ENCODE results near the gene IRF5. TPM values are rescaled to one million over a fixed set of nuclear protein-coding genes. Genes with fewer than 3 reads are reported as not detected.

Gene IRF5, protein sequence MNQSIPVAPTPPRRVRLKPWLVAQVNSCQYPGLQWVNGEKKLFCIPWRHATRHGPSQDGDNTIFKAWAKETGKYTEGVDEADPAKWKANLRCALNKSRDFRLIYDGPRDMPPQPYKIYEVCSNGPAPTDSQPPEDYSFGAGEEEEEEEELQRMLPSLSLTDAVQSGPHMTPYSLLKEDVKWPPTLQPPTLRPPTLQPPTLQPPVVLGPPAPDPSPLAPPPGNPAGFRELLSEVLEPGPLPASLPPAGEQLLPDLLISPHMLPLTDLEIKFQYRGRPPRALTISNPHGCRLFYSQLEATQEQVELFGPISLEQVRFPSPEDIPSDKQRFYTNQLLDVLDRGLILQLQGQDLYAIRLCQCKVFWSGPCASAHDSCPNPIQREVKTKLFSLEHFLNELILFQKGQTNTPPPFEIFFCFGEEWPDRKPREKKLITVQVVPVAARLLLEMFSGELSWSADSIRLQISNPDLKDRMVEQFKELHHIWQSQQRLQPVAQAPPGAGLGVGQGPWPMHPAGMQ
- total RNA-seq (2014; rRNA removed; shearing (Covaris generic)), result 0.64 and 1.8 TPM in 2 replicates

DNA sequence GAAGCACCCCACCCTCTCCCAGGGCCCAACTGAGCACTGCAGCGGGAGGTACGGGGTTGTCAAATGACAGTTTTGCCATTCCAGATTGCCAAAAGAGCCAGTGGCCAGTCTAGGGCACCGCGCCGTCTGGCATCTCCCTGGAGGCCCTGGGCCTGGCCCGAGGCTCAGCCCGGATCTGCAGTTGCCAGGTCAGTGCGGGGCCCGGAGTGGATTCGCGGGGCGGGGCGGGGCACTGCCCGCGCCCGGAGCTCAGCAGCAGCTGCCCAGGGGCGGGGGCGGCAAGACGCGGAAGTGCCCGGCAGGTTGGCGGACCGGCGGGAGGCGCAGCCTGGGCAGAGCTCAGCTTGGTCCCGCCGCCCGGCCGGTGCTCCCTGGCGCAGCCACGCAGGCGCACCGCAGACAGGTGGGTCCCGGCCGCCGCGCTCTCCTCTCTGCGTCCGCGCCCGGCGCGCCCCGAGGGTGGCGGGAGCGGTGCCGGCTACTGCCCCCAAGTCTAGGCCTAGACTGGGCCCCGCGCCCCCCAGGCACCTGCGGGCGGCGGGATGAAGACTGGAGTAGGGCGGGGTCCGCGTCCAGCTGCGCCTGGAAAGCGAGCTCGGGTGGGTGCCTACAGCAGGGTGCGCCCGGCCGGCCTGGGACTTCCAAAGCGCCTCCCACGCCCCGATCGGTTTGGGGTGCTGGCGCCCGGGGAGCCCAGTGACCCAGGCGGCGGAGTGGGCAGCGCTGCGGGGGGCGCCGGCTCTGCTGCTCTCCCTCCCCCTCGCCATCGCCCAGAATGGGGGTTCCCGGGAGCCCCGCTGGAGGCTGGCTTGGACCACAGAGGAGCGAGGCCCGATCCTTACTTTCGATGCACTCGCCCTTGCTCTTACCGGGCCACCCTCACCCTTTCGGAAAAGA lies at the start of gene IRF5:
IRF5 (plus strand) TSS at position 281 of the 897 bp plus-strand sequence. CDS start 4,155 bp downstream, outside the sequence.
- DNase-seq (ENCODE audit: low read depth), result peak; percentile 28

DNA sequence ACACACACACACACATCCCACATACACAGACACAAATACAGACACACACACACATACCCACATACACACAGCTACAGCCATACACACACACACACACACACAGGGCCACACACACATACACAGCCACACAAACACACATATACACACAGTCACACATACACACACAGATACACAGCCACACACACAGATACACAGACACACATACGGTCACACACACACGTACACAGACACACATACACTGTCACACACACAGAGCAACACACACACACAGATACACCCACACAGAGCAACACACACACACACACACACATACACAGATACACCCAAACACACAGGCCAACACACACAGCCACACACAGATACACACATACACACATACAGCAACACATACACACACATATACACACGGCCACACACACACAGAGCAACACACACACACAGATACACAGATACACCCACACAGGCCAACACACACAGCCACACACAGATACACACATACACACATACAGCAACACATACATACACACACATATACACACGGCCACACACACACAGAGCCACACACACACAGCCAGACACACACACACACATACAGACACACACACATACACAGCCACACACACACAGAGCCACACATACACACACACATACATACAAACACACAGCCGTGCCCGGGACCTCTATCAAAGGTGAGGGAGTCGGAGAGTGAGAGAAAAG lies 49.5 kb upstream of the IRF5 start:
- no peak for DNase-seq (ENCODE audit: low read depth)

DNA sequence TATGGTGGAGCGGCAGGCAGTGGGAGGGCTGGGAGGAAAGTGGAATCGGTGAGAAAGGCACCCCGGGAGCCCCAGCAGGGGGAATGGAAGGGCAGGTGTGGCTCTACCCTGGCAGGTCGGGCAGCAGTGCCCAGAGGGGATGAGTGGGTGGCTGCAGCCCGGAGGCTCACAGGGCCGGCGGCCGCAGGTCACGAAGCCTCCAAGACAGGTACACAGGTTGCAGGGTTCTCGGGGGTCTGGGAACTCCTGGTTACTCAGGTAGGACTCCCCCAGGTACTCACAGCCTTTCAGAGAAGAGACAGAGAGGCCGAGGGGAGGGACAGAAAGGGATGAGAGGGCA lies 49.0 kb upstream of the IRF5 start:
- no peak for DNase-seq (ENCODE audit: low read depth)

DNA sequence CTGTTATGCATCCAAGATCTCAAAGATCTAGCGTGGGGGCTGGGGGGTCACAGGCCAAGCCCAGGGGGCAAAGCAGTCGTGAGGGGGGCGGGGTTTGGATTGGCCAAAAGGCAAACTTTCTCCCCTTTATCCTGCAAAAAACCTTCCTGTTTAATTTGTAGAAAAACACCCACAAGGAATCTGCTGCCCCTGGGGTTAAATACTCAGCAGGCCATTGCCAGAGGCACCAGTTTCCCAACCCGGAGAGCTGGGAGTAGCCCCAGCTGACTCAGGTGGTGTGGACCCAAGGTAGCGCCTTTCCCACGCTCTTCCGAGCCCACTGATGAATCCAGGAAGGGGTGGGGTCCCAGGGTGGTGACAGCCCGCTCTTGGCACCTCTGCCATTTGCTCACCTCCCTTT lies 48.6 kb upstream of the IRF5 start:
- peak; percentile 51 for DNase-seq (ENCODE audit: low read depth)

DNA sequence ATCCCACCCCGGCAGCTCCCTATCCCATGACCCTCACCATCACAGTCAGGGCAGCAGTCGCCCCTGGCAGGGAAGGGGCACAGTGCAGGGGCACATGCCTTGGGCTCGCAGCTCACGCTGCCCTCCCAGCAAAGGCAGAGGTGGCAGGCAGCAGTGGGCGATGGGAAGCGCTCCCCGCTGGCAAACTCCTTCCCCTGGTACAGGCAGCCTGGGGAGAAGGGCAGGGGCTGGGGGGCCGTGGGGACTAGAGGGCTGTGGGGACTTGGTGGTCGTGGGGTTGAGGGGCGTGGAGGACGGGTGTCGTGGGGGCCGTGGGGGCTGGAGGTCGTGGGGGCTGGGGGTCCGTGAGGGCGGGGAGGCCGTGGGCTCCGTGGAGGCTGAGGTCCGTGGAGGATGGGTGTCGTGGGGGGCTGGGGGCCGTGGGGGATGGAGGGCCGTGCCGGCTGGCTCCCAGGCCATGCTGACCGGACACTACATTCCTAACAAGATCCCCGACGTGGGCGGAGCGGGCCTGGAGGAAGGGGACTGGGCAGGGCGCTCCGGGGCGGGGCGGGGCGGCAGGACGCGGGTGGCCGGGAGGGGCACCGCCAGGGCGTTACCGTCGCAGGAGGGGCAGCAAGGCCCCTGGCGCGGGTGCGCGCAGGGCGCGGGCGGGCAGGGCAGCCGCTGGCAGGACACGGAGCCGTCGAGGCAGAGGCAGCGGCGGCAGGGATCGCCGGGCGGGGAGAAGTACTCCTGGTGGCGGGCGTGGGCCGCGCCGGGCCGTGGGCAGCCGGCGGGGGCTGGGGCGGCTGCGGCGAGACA lies 47.2 kb upstream of the IRF5 start:
- DNase-seq (ENCODE audit: low read depth), result no peak

DNA sequence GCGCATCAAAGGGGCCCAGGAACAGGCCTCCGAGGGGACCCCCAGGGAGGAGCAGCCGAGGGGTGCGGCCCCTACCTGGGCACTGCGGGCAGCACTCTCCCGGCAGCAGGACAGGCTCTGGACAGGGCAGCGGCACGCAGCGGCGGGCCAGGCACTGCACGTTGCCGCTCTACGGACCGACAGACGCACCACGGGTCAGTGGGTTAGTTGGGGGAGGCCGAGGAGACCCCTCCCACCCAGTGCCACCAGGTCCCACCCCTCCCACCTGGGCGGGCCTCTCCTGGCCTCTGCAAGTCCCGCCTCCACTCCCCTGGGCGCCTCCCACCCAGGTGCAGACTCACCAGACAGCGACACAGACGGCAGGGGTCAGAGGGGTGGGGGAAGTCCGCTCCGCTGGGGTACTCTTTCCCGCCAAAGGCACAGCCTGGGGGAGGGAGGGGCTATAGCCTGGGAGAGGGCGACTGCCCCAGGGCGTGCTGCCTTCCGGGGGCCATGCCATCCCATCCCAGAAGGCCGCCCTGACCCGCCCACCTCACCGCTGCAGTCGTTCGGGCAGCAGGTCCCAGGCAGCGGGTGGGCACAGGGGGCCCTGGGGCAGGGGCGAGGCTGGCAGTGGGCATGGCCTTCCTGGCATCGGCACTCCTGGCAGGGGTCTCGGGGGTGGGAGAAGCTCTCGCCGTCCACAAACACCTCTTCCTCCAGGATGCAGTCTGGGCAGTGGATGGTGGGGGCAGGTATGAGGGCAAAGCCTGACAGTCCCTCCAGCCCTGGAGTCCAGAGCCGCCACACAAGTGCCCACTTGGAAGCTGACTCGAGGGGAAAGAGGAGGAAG lies 46.4 kb upstream of the IRF5 start:
- DNase-seq (ENCODE audit: low read depth), result no peak

DNA sequence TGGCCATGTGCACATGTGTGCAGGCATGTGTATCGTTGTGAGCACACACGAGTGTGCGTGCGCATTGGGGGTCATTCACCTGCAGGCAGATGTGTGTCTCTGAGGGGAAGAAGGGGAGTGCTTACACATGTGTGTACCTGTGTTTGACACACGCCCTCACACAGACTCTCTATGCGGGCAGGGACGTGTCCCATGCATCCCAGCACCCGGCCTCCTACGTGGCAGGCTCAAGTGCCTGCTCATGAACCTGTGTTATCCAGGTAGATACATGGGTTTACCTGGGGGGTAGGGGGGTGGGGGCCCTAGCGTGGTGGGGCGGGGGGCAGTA lies 45.8 kb upstream of the IRF5 start:
- DNase-seq (ENCODE audit: low read depth), result no peak

DNA sequence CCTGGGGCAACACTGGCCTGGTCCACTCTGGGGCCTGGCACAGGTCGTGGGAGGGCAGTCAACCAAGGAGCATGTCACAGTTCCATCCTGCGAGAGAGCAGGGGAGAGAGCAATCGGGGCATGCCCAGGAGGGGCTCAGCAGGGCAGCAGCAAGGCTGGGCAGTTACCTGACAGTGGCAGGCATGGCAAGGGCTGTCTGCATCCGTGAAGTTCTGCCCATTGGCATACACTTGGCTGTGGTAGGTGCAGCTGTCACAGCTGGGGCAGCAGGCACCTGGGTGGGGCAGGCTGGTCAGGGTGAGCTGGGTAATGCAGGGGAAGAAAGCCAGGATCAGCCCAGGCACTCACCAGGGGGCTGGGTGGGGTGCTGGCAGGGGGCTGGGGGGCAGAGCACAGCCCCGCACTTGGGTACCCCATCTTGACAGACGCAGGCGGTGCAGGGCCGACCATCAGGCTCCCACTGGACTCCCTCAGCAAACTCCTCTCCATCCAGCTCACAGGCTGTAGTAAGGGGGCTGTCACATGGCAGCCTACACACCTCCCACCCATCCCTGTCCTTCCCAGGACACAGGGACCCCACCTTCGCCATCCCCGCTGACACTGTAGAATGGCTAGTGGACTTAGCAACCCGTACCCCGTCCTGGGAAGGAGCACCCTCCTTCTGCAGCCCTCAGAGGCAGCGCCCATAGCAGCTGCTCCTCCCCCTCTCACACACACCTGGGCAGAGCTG lies 45.0 kb upstream of the IRF5 start:
- DNase-seq (ENCODE audit: low read depth), result no peak

DNA sequence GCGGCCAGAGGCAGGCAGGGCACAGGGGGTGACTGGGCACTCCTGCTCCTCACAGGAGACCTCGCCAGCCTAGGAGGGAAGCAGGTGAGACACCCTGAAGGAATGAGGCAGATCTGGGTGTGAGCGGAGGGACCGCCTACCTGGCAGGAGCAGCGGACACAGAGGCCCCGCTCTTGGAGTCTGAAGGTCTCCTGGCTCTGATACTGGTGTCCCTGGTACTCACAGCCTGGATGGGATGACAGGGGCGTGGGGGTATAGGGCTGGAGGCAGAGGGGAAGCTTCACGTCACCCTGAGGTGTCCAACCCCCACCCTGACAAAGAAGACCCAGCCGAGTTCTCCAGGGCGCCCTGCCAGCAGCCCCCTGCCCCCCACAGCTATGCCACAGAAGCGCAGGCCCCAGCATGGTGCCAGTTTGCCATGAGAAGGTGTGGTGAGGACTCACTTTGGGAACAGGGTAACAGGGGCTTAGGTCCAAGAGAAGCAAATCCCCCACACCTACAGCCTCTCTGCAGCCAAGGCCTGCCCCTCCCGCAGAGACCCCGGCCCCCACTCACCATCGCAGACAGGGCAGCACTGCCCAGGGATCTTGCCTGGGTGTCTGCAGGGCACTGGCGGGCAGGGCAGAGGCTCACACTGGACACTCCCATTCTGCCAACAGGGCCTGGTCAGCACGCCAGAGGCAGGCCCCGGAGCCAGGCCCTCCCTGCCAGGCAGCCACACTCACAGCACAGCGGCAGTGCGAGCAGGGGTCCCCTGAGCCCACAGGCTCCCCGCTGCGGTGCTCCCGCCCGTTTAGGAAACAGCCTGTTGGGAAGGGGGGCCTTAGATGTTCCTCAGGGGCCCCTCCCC lies 44.3 kb upstream of the IRF5 start:
- DNase-seq (ENCODE audit: low read depth), result no peak

DNA sequence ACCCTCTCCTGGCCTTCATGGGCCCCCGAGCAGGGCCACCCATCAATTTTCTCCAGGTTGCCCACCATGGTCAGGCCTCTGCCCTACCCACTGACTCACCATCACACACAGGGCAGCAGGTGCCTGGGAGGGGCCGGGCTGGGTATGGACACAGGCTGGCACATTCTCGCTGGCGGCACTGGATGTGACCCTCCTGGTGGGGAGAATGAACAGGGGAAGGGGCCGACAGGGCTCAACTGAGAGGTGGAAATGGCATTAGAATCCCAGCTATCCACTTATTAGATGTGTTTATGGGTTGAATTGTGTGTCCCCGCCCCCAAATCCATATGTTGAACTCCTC lies 43.7 kb upstream of the IRF5 start:
- no peak for DNase-seq (ENCODE audit: low read depth)

DNA sequence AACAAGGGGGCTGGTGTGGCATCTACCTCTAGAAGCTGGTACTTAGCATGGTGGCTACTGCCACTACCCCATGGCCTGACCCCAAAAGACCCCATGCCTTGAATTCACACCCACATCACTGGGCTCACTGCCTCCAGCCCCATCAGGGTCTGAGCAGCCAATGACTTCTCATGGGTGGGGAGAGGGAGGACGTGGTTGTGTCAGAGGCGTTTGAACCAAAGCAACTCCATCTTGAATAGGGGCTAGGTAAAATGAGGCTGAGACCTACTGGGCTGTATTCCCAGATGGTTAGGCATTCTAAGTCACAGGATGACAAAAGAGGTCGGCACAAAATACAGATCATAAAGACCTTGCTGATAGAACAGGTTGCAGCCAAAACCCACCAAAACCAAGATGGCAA lies 42.4 kb upstream of the IRF5 start:
- no peak for DNase-seq (ENCODE audit: low read depth)

DNA sequence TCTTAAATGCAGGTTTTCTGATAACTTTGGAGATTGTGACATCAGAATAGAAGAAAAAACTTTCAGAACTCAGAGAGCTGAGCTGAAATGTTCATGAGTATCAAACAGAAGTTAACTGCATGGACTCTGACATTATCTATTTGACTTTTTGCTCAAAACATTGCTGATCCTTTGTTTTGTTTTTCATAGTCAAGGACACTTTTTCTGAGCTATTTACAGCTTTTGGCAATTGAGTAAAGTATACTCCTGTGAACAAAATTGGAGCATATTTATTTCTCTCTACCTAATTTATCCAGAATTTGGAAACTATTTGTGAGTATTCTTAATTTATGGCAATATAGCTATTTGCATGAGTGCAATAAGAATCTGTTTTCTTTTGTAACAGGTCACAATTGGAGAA lies 38.3 kb upstream of the IRF5 start:
- DNase-seq (ENCODE audit: low read depth), result no peak

DNA sequence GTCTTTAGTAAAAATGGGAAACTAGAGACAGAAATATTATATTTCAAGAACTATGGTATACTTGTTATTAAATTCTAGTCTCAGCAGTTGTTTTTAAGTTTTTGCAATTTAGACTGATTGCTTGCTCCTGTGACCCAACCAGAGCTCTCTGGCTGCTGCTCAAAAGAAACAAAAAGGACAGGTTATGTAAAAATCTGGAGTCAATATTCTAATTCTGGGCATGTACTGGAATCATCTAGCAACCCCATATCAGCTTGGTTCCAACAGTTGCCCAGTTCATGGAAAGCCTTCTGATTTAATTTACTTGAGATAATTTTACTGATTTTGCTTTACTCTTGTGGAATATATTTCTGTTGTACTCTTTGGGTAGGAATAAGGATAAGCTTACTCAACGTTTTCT lies 37.5 kb upstream of the IRF5 start:
- DNase-seq (ENCODE audit: low read depth), result no peak

DNA sequence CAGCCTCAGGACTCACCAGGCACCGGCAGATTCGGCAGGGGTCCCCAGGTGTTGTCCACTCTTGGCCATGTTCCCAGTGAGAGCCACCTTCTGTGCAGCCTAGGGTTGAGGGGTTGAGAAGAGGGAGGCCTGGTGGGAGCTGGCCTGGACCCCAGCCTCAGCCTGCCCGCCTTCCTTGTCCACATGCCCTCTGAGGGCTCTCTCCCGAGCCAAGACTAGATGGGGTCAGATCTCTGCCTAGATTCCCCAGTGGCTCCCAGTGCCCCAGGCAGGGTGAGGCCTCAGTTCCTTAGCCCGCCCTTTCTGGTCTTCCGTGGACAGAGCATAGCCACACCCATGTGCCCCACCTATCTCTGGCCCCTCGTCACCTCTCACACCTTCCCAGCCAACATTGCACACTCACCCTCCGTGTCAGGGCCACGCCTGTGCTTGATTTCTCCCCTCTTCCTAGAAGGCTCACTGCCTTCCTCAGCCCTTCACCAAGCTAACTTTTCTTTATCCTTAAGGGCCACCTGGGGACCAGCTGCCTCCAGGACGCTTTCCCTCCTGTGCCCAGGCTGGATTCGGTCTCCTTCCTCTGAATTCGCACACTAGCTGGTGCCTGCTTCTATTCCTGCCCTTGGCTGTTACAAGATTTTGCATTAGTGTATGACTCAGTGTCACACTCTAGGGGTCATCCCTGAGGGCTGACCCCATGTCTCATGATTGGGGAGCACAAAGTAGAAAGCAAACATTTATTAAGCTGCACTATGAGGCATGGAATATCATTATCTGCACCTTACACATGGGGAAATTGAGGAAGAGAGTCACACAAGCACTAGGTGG lies 34.8 kb upstream of the IRF5 start:
- peak; percentile 50 for DNase-seq (ENCODE audit: low read depth)

DNA sequence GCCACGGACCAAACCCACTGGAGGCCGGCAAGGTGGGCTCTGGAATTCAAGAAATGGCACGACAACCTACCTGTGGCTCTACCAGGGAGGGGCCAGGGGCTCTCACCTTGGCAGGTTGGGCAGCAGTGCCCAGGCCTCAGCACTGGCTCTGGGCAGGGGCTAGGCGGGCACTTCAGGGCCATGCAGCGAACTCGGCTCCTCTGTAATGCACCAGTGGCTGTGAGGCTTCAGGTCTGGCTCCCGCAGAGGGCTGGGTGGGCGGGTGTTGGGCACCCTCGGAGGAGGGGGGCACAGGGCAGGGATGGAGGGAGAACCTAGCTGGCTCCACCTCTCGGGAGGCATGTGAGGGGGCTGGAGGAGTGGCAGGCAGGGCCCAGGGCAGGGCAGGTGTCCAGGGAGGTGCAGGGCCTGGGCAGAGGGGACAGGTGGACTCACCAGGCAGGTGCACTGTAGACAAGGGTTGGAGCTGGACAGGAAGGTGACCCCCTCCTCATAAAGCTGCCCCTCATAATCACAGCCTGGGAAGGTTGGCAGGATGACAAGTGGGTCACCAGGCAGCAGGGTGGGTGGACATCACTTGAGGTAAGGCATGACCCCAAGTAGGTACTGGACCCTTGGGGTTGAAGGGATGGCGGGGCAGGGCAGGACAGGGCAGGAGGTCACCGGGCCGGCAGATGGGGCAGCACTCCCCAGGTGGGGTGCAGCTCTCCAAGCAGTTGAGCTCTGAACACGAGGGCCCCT lies 33.9 kb upstream of the IRF5 start:
- no peak for DNase-seq (ENCODE audit: low read depth)

DNA sequence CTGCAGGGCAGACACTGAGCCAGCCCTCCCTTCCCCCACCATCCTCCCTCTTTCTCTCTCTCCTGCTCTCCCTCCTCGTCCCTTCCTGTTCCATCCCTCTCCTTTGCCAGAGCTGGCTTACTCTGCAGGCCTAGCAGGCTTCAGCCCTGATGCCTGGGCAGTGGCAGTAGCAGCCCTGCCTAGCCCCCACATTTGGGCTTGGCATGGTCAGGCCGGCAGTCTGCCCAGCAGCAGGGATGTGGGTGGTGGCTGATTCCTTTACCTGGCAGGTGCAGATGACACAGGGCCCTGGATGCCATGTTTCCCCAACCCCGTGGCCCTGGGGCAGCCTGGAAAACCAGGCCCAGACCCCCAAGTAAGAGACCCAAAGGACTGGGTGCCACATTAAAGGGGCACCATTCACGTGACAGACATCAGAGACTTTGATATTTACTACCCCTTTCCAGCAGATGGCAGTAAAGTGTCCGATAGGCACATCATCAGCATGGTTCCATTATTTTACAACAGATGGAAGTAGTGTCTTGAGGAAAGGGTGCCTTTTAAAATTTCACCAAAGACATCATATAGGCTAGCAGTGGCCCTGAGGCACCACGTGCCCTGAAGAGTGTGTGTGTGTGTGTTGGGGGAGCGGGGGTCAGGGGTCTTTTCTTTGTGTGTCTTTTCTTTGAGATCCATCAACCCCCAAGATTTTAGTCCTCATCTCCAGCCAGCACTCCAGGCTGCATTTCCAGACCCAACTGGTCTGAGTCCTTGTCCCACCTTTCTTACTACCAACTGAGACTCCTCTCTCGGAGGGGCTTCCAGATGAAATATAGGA lies 33.1 kb upstream of the IRF5 start:
- peak; percentile 62 for DNase-seq (ENCODE audit: low read depth)
